HG03060 (cell line): ENCODE data around the gene NTMT1.

Source experiments
- ATAC-seq: cut with Tn5 transposase; IDR thresholded peaks from one replicate; pipeline ENCODE4 v1.9.1; 2021; ENCODE audit warnings: low read depth, moderate number of reproducible peaks; ENCODE audit not compliant: unreplicated experiment

NTMT1 gene

GRCh38 chr9:129672702-129673101 is 46.7 kb downstream of the NTMT1 start:
- no peak for ATAC-seq

GRCh38 chr9:129673602-129674001 is 47.6 kb downstream of the NTMT1 start:
- ATAC-seq: no peak

- no peak for ATAC-seq
Measured at GRCh38 chr9:129674229-129674628, 48.3 kb downstream of the NTMT1 start.

- no peak for ATAC-seq
Measured at GRCh38 chr9:129675620-129676019, 49.7 kb downstream of the NTMT1 start.

GRCh38 chr9:129676287-129676686 is 50.3 kb downstream of the NTMT1 start:
- no peak for ATAC-seq

GRCh38 chr9:129676975-129677374 is 51.0 kb downstream of the NTMT1 start:
- no peak for ATAC-seq

- no peak for ATAC-seq
Measured at GRCh38 chr9:129677456-129677855, 51.5 kb downstream of the NTMT1 start.

- no peak for ATAC-seq
Measured at GRCh38 chr9:129678844-129679243, 52.9 kb downstream of the NTMT1 start.

- no peak for ATAC-seq
Measured at GRCh38 chr9:129679537-129679936, 53.6 kb downstream of the NTMT1 start.

- ATAC-seq: no peak
Measured at GRCh38 chr9:129681924-129682323, 56.0 kb downstream of the NTMT1 start.

GRCh38 chr9:129682381-129682780 is 56.4 kb downstream of the NTMT1 start:
- no peak for ATAC-seq

- ATAC-seq: no peak
Measured at GRCh38 chr9:129685220-129685932, 59.4 kb downstream of the NTMT1 start.
